A673 (cell line): Measurements from ENCODE around the gene LRSAM1. TPM values are rescaled to one million over a fixed set of nuclear protein-coding genes. Genes with fewer than 3 reads are reported as not detected.

ENCODE experiments used
- BruUV-seq: library from RNA; stranded (reverse); fragments of 400-500 nt; replicated peaks from 2 replicates; lab custom pipeline; 2021; lab: Mats Ljungman, UMichigan
- CTCF ChIA-PET: fragments of 300-600 bp; sonication (Branson Sonifier 250); formaldehyde crosslinking; loops from one replicate; lab custom pipeline; 2022; ENCODE audit warnings: antibody characterized with exemption; lab: Charles Lee
- POLR2A ChIA-PET: fragments of 300-600 bp; sonication (Branson Sonifier 250); formaldehyde crosslinking; loops from one replicate; lab custom pipeline; 2022; ENCODE audit warnings: antibody characterized with exemption; ENCODE audit not compliant: low non-redundant PET; lab: Charles Lee
- DNase-seq: peaks from one replicate; pipeline ENCODE4 v3.0.0-alpha.2; 2015; ENCODE audit warnings: low spot score
- H3K27ac ChIP-seq: fragments of 200-600 bp; sonication (generic); 2 replicates; pipeline ENCODE4 v1.5.1; 2016; ENCODE audit warnings: mixed run types, low read depth, mild to moderate bottlenecking, mixed read lengths, antibody characterized with exemption, low read length; ENCODE audit not compliant: poor library complexity, severe bottlenecking
- H3K27me3 ChIP-seq: fragments of 200-600 bp; sonication (generic); replicated peaks from 2 replicates; pipeline ENCODE4 v1.6.1; 2017; ENCODE audit warnings: mixed run types, low read depth, mild to moderate bottlenecking, mixed read lengths, antibody characterized with exemption, low read length; ENCODE audit not compliant: insufficient read depth, poor library complexity
- H3K36me3 ChIP-seq: fragments of 200-600 bp; sonication (generic); 2 replicates; pipeline ENCODE4 v1.6.1; 2016; ENCODE audit warnings: mixed run types, mild to moderate bottlenecking, mixed read lengths, antibody characterized with exemption, low read length; ENCODE audit not compliant: insufficient read depth, poor library complexity, severe bottlenecking
- H3K4me1 ChIP-seq: fragments of 200-600 bp; sonication (generic); 2 replicates; pipeline ENCODE4 v1.6.1; 2017; ENCODE audit warnings: mixed run types, mild to moderate bottlenecking, mixed read lengths, antibody characterized with exemption, low read length; ENCODE audit not compliant: insufficient read depth, poor library complexity, severe bottlenecking
- H3K4me3 ChIP-seq: fragments of 200-600 bp; sonication (generic); 2 replicates; pipeline ENCODE4 v1.5.1; 2016; ENCODE audit warnings: low read depth, mixed run types, mild to moderate bottlenecking, mixed read lengths, low read length; ENCODE audit not compliant: poor library complexity, severe bottlenecking
- H3K9me3 ChIP-seq: fragments of 200-600 bp; sonication (generic); 2 replicates; pipeline ENCODE4 v1.6.1; 2016; ENCODE audit warnings: mixed run types, low read depth, mild to moderate bottlenecking, mixed read lengths, antibody characterized with exemption, low read length; ENCODE audit not compliant: poor library complexity, severe bottlenecking
- CTCF ChIP-seq: fragments of 300-800, 200-600 bp; sonication (generic); conservative IDR thresholded peaks from 2 replicates; pipeline ENCODE4 v1.5.1; 2017; ENCODE audit warnings: low read depth, mild to moderate bottlenecking, antibody characterized with exemption, low read length, moderate library complexity, mixed read lengths
- EZH2 ChIP-seq: fragments of 200-600 bp; sonication (generic); IDR thresholded peaks from 2 replicates; pipeline ENCODE4 v1.6.1; 2017; ENCODE audit warnings: borderline replicate concordance, low read depth, mild to moderate bottlenecking, mixed read lengths, antibody characterized with exemption, low read length; ENCODE audit not compliant: poor library complexity, severe bottlenecking
- intact Hi-C: fragments of 100-400 bp; cut with micrococcal nuclease; formaldehyde crosslinking; loops from one replicate; pipeline ENCODE4 v1.10.0; 2022; ENCODE audit not compliant: unreplicated experiment
- total RNA-seq: library from RNA; stranded (reverse); gene quantifications from 2 replicates; pipeline ENCODE4 v1.2.3, GENCODE V29; 2021

The LRSAM1 gene
- total RNA-seq, 1 experiment from 2014 or later, result 15.8 TPM

- intact Hi-C loops, result no loop called here
- no peaks in the 10 kb centered on the region for H3K9me3 ChIP-seq
- TF ChIP-seq EZH2 (no peak), CTCF (no peak)
- H3K27ac ChIP-seq, result no peak overlapping the region
- DNase-seq, result no peak
- no peaks in the 10 kb centered on the region for H3K4me1 ChIP-seq
- BruUV-seq, result no TSS peak
- peaks cover 2% of the 10 kb centered on the region for H3K36me3 ChIP-seq
- H3K4me3 ChIP-seq, result no peak overlapping the region
- ChIA-PET CTCF (no interaction called here), POLR2A (no interaction called here)
- H3K27me3 ChIP-seq, result no peaks in the 10 kb centered on the region
These were observed 80.4 kb downstream of the LRSAM1 start for GRCh38 chr9:127531676-127532075.

- Histone ChIP-seq H3K27me3 (no peaks in the 10 kb centered on the region), H3K4me3 (no peak overlapping the region), H3K9me3 (no peaks in the 10 kb centered on the region), H3K27ac (no peak overlapping the region), H3K4me1 (no peaks in the 10 kb centered on the region), H3K36me3 (no peaks in the 10 kb centered on the region)
- intact Hi-C loops, result no loop called here
- no peak for DNase-seq
- ChIA-PET CTCF (no interaction called here), POLR2A (no interaction called here)
- TF ChIP-seq CTCF (no peak), EZH2 (no peak)
- no TSS peak for BruUV-seq
These were observed 83.1 kb downstream of the LRSAM1 start for GRCh38 chr9:127534250-127534906.

- DNase-seq, result no peak
- ChIA-PET POLR2A (no interaction called here), CTCF (no interaction called here)
- TF ChIP-seq EZH2 (no peak), CTCF (no peak)
- Histone ChIP-seq H3K4me1 (no peaks in the 10 kb centered on the region), H3K27me3 (no peaks in the 10 kb centered on the region), H3K36me3 (no peaks in the 10 kb centered on the region), H3K4me3 (no peak overlapping the region), H3K27ac (no peak overlapping the region), H3K9me3 (no peaks in the 10 kb centered on the region)
- no TSS peak for BruUV-seq
- intact Hi-C loops, result no loop called here
These were observed 83.6 kb downstream of the LRSAM1 start for GRCh38 chr9:127534931-127535330.
